ENCODE results near the gene L3MBTL3. TPM values are rescaled to one million over a fixed set of nuclear protein-coding genes. Genes with fewer than 3 reads are reported as not detected.
"Not testable (repeated sequence)": the region's sequence is repeated elsewhere in the genome, so short reads cannot be mapped to it uniquely, and the experiment has no call there.

Gene L3MBTL3
- total RNA-seq, 4 donors from 2014 or later = 3.1 to 6.7 (median 3.6) TPM

- Histone ChIP-seq H3K4me1 (no peaks in the 10 kb centered on the region), H3K27me3 (no peaks in the 10 kb centered on the region), H3K36me3 (no peaks in the 10 kb centered on the region), H3K9me3 (no peaks in the 10 kb centered on the region), H3K4me3 (no peak overlapping the region), H3K27ac (replicated peaks in 1 of 4) (no peak overlapping the region)
- TF ChIP-seq EP300 (IDR thresholded peaks at IDR 0.05) (no peak), CTCF (IDR thresholded peaks at IDR 0.05) (no peak), POLR2A (IDR thresholded peaks at IDR 0.05; ENCODE audit: low read depth) (no peak), POLR2AphosphoS5 (IDR thresholded peaks at IDR 0.05) (no peak)
- 93% methylated on average over 1 of the region's 1 CpG for WGBS
- intact Hi-C loops (cut with DNase I) = no loop called here
- no peak for DNase-seq (ENCODE audit: extremely low spot score)
These were observed 92.7 kb downstream of the L3MBTL3 start for GRCh38 chr6:130111031-130111430.

GRCh38 chr6:130113201-130113710 is 94.9 kb downstream of the L3MBTL3 start:
- 75% methylated on average over 2 of the region's 2 CpGs for WGBS
- intact Hi-C loops (cut with DNase I) = no loop called here

GRCh38 chr6:130115036-130115435 is 96.7 kb downstream of the L3MBTL3 start:
- TF ChIP-seq CTCF (IDR thresholded peaks at IDR 0.05) (no peak), POLR2A (IDR thresholded peaks at IDR 0.05; ENCODE audit: low read depth) (no peak), EP300 (IDR thresholded peaks at IDR 0.05) (no peak), POLR2AphosphoS5 (IDR thresholded peaks at IDR 0.05) (no peak)
- 86% methylated on average over 6 of the region's 6 CpGs for WGBS

More at GRCh38 chr6:130113201-130113710, 94.9 kb downstream of the L3MBTL3 start:
- no peak overlapping the region for H3K27ac ChIP-seq (replicated peaks in 1 of 4)
- H3K9me3 ChIP-seq = no peaks in the 10 kb centered on the region
- H3K4me1 ChIP-seq = no peaks in the 10 kb centered on the region
- no peaks in the 10 kb centered on the region for H3K27me3 ChIP-seq
- TF ChIP-seq POLR2AphosphoS5 (IDR thresholded peaks at IDR 0.05) (no peak), EP300 (IDR thresholded peaks at IDR 0.05) (no peak), CTCF (IDR thresholded peaks at IDR 0.05) (no peak), POLR2A (IDR thresholded peaks at IDR 0.05; ENCODE audit: low read depth) (no peak)
- no peaks in the 10 kb centered on the region for H3K36me3 ChIP-seq
- H3K4me3 ChIP-seq = no peak overlapping the region
- DNase-seq (ENCODE audit: extremely low spot score) = no peak

GRCh38 chr6:130116273-130116672 is 97.9 kb downstream of the L3MBTL3 start:
- 90% methylated on average over 4 of the region's 4 CpGs for WGBS
- TF ChIP-seq CTCF (IDR thresholded peaks at IDR 0.05) (no peak), EP300 (IDR thresholded peaks at IDR 0.05) (no peak), POLR2AphosphoS5 (IDR thresholded peaks at IDR 0.05) (no peak), POLR2A (IDR thresholded peaks at IDR 0.05; ENCODE audit: low read depth) (no peak)
- no peak for DNase-seq (ENCODE audit: extremely low spot score)
- no peaks in the 10 kb centered on the region for H3K36me3 ChIP-seq
- no peaks in the 10 kb centered on the region for H3K9me3 ChIP-seq
- H3K27me3 ChIP-seq = no peaks in the 10 kb centered on the region
- no peak overlapping the region for H3K27ac ChIP-seq (replicated peaks in 1 of 4)
- H3K4me1 ChIP-seq = no peaks in the 10 kb centered on the region
- H3K4me3 ChIP-seq = no peak overlapping the region
- intact Hi-C loops (cut with DNase I) = no loop called here

More at GRCh38 chr6:130115036-130115435, 96.7 kb downstream of the L3MBTL3 start:
- Histone ChIP-seq H3K9me3 (no peaks in the 10 kb centered on the region), H3K27ac (replicated peaks in 1 of 4) (no peak overlapping the region), H3K36me3 (no peaks in the 10 kb centered on the region), H3K4me3 (no peak overlapping the region), H3K4me1 (no peaks in the 10 kb centered on the region), H3K27me3 (no peaks in the 10 kb centered on the region)
- intact Hi-C loops (cut with DNase I) = no loop called here
- no peak for DNase-seq (ENCODE audit: extremely low spot score)

GRCh38 chr6:130117187-130117701 is 98.9 kb downstream of the L3MBTL3 start:
- H3K4me3 ChIP-seq; DNase-seq (ENCODE audit: extremely low spot score); H3K27me3 ChIP-seq; H3K4me1 ChIP-seq; intact Hi-C loops (cut with DNase I); H3K36me3 ChIP-seq; H3K9me3 ChIP-seq; H3K27ac ChIP-seq (replicated peaks in 1 of 4): not testable (repeated sequence)
- 98% methylated on average over 3 of the region's 4 CpGs for WGBS

All from esophagus muscularis mucosa (tissue), 4 donors.